Brain pericyte (primary cell): ENCODE results near the gene RPL23.

ENCODE experiments used
- DNase-seq: peaks from one replicate; pipeline ENCODE4 v3.0.0-alpha.2; 2012; ENCODE audit warnings: low read depth, low spot score

Gene RPL23

GRCh38 chr17:38798614-38799500 is 54.7 kb downstream of the RPL23 start:
- no peak for DNase-seq
